SH-SY5Y (cell line): ENCODE measurements around the gene CCDC78.

Experiments used
- GATA2 ChIP-seq: IDR thresholded peaks from 2 replicates; pipeline ENCODE4 v1.6.1; 2011; ENCODE audit warnings: mild to moderate bottlenecking, low read depth, low read length
- GATA3 ChIP-seq: IDR thresholded peaks from 2 replicates; pipeline ENCODE4 v1.6.1; 2011; ENCODE audit warnings: low read depth, mild to moderate bottlenecking, low read length, moderate library complexity

- TF ChIP-seq GATA2, result no peak
- TF ChIP-seq GATA3, result no peak
Observed at GRCh38 chr16:768428-768827, 42.2 kb upstream of the CCDC78 start.
